Uterus (tissue), 2 donors: ENCODE data around the gene ASB6.

Experiments
- CTCF ChIP-seq, 4 experiments: fragments of 200-600 bp in 2 of 4; fragments of 450-650 bp in 2 of 4; sonication (generic) in 2 of 4; IDR thresholded peaks; one replicate each; pipeline ENCODE4 v1.5.1; 2016 to 2019; ENCODE audit warnings: antibody characterized with exemption in 4 of 4, mild to moderate bottlenecking in 2 of 4, moderate library complexity in 1 of 4
- POLR2A ChIP-seq, 2 donors: fragments of 450-650 bp; IDR thresholded peaks; one replicate each; pipeline ENCODE4 v1.6.1; 2016; ENCODE audit warnings: antibody characterized with exemption in 2 of 2, mild to moderate bottlenecking in 1 of 2, moderate library complexity in 1 of 2

- TF ChIP-seq CTCF (IDR thresholded peaks at IDR 0.05) = no peak
- no peak for TF ChIP-seq POLR2A (IDR thresholded peaks at IDR 0.05)
These were observed 40.4 kb upstream of the ASB6 start for GRCh38 chr9:129682381-129682780.
